HG02870 (cell line): ENCODE data around the gene RSRC2.
"Not testable (repeated sequence)": the region's sequence is repeated elsewhere in the genome, so short reads cannot be mapped to it uniquely, and the experiment has no call there.

Source experiments
- ATAC-seq: cut with Tn5 transposase; IDR thresholded peaks from one replicate; pipeline ENCODE4 v1.9.1; 2021; ENCODE audit warnings: mild to moderate bottlenecking, moderate library complexity; ENCODE audit not compliant: unreplicated experiment

Gene RSRC2

DNA sequence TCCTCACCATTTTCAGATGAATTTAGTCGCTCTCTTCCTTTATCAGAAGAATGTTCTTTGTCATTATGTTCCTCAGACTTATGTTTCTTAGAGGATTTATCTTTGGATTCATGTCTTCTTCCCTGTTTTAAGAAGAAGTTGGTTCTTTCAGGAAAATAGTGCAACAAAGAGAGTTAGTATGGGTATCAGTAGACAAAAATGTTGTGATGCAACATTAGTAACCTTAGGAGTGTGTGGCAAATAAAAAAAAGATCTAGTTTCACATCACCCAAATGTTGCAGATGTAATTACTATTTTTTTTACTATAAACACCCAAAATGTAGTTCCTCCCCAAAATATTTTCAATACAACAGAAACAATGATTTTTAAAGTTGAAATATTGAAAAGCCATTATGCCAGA is 7.8 kb downstream of the RSRC2 start:
- ATAC-seq = no peak

DNA sequence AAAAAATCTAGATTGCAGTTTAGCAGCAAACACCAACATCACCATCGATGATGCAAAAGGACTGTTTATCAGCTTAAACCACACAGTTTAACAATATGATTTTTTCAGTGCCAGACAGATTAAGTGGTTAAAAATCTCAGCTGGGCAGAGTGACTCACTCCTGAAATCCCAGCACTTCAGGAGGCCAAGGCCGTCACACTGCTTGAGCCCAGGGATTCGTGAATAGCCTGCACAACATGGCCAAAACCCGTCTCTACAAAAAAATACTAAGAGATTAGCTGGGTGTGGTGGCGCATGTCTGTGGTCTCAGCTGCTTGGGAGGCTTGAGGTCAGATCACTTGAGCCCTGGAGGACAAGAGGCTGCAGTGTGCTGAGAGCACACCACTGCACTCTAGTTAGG is 8.9 kb downstream of the RSRC2 start:
- ATAC-seq = no peak

DNA sequence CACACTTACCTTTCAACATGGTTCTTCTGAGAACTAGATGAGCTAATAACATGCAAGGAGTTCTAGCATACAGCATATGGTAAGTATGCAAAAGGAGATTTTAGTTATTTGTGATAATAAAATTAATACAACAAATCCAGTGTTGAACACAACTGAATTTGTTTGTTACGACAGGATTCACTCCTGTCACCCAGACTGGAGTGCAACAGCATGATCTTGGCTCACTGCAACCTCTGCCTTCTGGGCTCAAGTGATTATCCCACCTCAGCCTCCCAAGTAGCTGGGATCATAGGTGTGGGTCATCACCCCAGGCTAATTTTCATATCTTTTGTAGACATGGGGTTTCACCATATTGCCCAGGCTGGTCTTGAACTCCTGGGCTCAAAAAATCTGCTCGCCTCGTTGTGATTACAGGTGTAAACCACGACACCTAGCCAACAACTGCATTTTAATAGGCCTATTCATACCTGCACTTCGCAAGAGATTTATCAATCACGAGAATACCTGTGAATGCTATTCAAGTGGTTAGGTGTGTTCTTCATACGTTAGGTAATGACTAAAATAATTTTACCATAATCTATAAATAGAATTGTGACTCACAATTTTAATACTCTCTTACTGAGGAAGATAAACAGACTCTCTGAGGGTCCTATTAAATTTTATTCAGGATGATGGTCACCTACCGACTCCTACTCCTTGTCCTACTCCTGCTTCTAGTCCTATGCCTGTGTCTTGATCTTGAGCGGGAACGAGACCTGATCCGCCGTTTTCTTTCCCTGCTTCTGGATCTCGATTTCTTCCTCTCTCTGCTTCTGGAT is 10.0 kb downstream of the RSRC2 start:
- ATAC-seq = no peak

DNA sequence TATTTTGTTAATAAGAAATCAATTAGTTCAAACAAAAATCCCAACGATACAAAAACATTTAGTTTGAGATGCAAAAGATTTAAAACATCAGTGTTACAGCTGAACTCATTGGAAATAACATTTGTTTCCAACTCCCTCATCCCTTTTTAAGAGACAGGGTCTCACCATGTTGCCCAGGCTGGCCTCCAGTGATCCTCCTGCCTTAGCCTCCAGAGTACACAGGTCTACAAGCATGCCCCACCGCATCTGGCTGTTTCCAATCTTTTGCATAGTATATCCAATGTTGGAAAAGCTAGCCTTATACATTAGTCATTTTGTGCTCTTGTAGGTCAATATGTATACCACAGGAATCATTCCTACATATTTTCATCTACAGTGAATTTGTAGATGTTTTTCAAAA is 11.5 kb downstream of the RSRC2 start:
- ATAC-seq = no peak

DNA sequence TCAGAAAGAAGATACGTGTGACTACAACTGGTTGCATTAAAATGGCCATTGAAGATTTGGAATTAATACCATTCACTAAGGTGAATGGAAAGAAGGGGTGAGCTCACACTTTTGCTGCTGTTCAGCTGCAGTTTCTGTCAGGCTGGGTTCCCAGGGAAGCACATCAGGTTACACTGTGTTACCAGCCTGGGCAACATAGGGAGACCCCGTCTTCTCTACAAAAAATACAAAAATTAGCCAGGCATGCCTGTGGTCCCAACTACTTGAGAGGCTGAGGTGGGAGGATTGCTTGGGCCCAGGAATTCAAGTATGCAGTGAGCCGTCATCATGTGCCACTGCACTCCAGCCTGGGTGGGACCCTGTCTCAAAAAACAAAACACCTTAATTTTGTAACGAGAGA is 13.1 kb downstream of the RSRC2 start:
- ATAC-seq = no peak

DNA sequence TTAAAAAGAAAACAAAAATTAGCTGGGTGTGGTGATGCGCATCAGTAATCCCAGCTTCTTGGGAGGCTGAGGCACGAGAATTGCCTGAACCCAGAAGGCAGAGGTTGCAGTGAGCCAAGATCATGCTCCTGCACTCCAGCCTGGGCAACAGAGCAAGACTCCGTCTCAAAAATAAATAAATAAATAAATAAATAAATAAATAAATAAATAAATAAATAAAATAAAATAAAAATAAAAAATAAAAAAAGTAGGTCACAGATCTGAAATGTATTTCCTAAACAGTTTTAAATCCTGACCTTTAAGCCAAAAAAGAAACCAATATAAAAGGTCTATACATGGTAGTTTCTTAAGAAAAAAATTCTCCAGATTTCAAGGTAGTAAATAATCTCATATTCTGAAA is 13.7 kb downstream of the RSRC2 start:
- ATAC-seq = not testable (repeated sequence)

DNA sequence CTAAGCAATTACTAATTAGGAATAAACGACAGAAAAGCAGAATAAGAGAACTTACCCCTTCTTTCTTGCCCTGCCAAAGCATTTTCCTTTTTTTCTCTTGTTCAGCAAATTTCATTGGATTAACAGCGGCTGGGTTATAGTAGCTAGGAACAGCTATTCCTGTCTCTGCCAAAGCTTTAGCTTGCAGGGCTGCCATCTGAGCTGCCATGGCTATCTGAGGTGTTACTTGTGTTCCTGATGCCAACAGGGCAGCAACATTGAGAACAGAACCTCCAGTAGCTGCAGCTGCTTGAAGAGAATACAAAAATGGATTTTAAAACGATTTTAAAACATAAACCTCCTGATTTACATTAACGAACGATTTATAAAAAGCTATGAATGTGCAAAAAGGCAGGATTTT is 18.6 kb downstream of the RSRC2 start:
- no peak for ATAC-seq

DNA sequence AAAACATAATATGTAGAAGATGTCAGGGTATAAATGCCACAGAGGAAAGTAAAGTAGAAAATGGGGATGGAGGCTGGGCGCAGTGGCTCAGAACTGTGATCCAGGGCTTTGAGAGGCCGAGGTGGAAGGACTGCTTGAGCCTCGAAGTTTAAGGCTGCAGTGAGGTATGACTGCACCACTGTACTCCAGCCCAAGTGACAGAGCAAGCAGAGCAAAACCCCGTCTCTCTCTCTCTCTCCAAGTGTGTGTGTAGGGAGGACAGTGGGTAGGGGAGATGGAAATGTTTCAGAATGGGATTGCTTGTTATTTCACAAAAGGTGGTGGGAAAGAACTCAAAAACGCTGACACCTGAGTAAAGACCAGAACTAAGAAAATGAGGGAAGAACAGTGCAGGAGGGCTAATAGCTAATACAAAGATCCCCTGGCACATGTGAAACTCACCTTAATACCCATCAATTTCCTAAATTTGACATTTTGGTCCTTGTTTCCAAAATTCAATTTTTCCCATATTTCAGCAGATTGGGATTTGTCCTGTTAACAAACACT is 20.3 kb downstream of the RSRC2 start:
- ATAC-seq = no peak

DNA sequence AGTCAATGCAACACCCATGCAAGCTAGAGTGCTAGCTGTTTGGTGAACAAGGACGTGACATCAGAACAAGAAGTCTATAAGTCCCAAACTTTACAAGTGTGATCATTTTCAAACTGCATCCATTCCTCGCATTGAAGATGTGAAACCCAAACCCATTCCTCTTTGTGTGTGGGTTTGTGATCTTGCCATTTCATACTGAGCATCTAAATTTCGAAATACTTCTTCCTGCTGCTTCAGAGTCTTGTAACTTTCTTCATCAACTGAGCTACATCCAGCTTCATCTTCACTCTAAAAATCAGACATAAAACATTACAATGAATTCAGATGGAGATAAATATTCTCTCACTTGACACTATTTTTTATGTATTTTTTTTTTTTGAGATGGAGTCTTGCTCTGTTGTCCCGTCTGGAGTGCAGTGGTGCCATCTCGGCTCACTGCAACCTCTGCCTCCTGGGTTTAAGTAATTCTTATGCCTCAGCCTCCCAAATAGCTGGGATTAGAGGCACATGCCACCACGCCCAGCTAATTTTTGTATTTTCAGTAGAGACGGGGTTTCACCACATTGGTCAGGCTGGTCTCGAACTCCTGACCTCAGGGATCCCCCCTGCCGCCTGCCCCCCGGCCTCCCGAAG is 21.2 kb downstream of the RSRC2 start:
- ATAC-seq = no peak

DNA sequence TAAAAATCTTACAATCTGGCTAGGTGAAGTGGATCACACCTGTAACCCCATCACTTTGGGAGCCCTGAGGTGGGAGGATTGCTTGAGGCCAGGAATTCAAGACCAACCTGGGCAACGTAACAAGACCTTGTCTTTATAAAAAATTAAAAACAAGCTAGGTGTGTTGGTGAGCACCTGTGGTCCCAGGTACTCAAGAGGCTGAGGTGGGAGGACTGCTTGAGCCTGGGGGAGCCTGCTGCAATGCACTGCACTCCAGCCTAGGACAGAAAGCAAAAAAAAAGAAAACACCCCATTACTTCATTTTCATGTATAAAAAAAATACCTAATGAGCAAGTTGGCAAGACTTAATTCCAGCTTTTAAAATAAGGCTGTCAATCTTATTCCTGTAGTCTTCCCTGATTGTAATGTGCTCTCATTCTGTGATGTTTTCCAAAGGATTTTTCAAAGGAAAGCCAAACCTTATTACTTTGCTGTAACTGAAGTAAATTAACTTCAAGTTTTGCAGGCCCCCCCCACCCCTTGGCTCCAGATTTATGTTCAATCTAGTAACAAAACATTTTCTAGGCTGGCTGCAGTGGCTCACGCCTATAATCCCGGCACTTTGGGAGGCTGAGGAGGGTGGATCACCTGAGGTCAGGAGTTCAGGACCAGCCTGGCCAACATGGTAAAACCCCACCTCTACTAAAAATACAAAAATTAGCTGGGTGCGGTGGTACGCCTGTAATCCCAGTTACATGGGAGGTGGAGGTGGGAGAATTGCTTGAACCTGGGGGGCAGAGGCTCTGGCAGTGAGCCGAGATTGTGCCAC is 22.7 kb downstream of the RSRC2 start:
- no peak for ATAC-seq

DNA sequence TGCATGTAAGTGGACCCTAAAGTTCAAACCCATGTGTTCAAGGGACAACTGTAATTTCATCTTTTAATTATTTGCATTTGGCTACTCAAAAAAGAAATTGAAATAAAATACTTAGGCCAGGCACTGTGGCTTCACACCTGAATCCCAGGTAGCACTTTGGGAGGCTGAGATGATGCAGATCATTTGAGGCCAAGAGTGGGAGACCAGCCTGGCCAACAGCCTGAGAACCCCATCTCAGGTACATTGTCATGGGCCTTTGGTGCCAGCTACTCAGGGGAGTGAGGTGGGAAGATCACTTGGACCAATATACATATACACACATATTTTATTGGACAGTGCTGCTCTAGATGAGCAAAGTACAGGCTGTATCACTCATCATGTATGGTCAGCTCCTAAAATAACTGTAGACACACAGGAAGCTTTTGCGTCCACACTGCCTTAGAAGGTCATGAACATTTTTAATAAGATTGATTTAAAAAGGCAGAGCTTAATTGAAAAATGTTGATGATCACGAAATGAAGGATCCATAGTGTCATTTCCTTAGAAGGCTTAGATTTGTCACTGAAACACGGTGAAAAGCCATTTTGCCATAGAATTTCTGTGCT is 23.5 kb downstream of the RSRC2 start:
- ATAC-seq = no peak

DNA sequence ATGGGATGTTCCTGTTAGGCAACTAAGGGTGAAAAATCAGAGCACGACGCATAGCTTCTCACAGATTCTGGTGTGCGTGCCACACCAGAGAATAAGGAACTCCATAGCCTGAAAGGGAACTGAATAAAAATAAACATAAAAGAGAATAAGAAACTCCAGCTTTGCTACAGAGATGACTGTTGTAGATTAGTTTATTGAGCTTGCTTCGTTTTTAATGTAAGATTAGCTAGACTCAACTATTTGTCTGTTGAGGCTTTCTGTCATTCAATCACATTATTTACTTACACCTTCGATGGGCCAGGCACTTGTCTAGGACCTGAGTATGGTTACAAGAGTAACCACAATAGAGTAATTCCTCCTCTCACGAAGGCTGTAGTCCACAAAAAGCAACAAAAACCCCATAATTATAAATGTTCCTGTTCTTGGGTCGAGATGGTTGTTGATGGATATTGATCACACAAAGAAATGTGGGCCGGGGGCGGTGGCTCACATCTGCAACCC is 25.2 kb downstream of the RSRC2 start:
- no peak for ATAC-seq

DNA sequence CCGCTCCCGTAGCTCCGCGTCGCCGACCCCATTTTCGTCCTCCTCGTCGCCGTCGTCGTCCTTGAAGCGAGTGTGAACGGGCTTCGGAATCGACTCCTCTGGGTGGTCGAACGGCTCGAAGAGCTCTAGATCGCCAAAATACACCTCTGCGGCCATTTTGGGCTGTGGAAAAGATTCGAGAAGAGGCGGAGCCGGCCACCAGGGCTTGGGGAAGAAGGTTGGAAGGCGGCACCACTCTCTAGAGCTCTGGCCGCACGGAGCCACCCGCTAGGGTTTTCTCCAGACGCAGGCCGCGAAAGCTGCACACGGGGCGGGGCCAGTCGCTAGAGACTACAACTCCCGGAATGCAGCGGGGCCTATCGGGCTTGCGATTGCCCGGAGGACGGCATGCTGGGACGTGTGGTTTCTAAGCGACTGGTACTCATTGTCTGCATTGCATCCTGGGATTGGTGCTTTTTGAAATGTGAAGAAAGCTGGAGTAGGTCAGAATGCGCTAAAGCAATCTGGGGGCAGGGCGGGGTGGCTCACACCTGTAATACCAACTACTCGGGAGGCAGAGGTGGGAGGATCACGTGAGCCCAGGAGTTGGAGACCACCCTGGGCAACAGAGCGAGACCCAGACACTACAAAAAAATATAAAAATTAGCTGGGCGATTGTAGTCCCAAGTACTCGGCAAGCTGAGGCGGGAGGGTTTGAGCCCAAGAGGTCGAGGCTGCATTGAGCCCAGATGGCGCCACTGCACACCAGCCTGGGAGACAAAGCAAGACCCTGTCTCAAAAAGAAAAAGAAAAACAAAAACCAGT is 25.8 kb downstream of the RSRC2 start, which contains the start of gene ZCCHC8:
TSS of gene ZCCHC8 (minus strand) at position 248 of the 804 bp plus-strand sequence. CDS start at position 156, 92 bp downstream.
- peak; percentile 92 for ATAC-seq

DNA sequence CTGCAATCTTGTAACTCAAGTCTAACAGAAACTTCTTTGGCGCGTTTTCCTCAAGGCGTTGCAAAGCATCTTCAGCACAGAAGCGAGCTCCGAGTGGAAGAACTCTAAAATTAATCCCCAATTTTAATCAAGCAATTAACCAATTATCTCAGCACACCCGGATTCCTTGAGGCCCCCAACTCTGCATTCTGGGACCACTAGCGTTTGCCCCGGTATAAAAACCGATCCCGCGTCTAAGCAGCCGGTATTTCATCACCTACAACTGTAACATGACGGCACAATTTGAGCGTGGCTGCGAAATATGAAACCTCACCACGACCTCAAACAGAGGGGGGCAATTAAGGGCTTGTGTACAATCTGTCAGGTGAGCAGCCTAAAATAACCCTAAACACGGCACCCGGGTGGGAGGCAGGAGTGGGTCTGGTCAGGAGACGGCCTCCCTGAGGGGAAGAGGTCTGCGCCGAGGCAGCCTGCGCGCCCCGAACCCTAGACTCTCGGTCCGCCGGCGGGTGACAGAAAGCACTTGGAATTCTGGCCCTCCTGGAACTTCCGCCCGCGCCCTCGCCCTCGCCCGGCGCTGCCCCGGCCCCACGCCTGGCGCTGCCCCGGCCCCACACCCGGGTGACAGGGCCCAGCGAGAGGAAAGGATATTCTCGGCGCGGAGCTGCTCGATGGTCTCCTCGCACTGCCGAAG is 26.6 kb downstream of the RSRC2 start:
- ATAC-seq = peak; percentile 19

DNA sequence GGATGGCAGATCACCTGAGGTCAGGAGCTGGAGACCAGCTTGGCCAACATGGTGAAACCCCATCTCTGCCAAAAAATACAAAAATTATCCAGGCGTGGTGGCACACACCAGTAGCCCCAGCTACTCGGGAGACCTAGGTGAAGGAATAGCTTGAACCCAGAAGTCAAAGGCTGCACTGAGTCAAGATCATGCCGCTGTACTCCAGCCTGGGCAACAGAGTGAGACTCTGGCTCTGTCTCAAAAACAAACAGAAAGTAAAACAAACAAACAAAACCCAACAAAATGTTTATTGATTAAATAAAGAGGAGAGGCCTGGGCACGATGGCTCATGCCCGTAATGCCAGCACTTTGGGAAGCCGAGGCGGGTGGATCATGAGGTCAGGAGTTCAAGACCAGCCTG is 31.5 kb downstream of the RSRC2 start:
- no peak for ATAC-seq

DNA sequence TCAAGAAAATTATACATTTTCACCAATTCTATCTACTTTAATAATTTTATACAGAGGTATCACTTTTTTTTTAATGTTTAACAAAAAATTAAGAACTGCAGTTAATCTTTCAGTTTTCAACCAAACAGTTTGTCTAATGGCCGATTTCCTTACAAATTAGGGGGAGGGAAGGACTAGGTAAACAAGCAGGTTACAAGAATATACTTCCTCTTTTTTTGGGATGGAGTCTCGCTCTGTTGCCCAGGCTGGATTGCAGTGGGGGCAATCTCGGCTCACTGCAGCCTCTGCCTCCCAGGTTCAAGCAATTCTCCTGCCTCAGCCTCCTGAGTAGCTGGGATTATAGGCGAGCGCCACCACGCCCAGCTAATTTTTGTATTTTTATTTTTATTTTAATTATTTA is 33.5 kb downstream of the RSRC2 start:
- not testable (repeated sequence) for ATAC-seq

DNA sequence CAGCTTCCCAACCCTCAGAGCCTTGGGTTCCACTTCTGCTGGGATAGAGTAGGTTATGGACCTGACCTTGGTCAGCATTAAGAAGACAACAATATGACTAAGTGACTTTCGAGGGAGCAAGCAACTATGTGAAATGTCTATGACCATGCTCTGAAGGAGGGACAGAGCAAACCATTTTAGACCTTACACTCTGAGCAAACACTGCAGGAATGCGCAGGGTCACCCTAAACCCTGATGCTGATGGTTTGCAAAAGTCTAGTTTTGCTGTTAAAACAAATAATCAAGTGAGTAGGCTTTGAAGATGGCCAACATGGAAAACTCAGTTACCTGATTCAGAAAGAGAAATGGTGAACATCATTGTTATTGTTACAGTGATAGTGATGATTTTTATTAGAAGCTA is 34.7 kb downstream of the RSRC2 start:
- no peak for ATAC-seq

DNA sequence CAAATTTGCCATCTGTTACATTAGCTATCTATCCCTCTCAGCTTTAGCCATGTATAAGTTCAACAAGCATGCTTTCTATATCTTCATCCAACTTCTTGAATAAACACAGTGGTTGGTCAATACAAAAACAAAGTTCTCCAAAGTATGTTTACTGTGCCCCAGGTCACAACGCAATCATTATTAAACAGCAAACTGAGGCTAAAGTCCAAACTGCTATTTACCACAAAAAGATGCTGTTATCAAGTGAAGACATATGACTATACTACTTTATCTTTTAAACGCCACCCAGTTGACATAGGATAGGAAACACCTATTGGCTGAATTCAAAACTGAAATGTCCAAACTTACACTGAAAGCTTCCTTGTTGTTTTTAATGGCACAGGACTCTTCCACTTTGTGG is 37.7 kb downstream of the RSRC2 start:
- no peak for ATAC-seq

DNA sequence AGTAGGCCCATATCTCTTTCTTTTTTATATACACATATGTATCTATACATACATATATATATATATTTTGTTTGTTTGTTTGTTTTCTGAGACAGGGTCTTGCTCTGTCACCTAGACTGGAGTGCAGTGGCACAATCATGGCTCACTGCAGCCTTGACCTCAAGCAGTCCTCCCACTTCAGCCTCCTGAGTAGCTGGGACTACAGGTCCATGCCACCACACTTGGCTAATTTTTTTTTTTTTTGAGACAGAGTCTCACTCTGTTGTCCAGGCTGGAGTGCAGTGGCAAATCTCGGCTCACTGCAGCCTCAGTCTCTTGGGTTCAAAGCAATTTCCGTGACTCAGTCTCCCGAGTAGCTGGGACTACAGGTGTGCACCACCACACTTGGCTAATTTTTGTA is 38.9 kb downstream of the RSRC2 start:
- not testable (repeated sequence) for ATAC-seq
